Hematopoietic multipotent progenitor cell treated with erythropoietin and hydrocortisone succinate and interleukin-3 and kit ligand, for 6 days (in vitro differentiated cells): ENCODE measurements around the gene USP21.

ENCODE experiments used
- DNase-seq: peaks from one replicate; pipeline ENCODE4 v3.0.0-alpha.2; 2015

Gene USP21

GRCh38 chr1:161195171-161195570 lies 35.9 kb downstream of the USP21 start:
- DNase-seq: no peak

GRCh38 chr1:161196111-161196510 lies 36.8 kb downstream of the USP21 start:
- DNase-seq: no peak

GRCh38 chr1:161196521-161197451 lies 37.5 kb downstream of the USP21 start:
- no peak for DNase-seq

GRCh38 chr1:161197560-161198193 lies 38.4 kb downstream of the USP21 start:
- DNase-seq: no peak

- DNase-seq: peak; percentile 57
Observed at GRCh38 chr1:161198194-161198896, 39.0 kb downstream of the USP21 start.

- no peak for DNase-seq
Observed at GRCh38 chr1:161198897-161199431, 39.7 kb downstream of the USP21 start, which contains the start of gene ADAMTS4. Gene ADAMTS4, minus strand, starts transcription at chr1:161199054. Its CDS starts 427 bp downstream, at chr1:161198627.

GRCh38 chr1:161199506-161200139 lies 40.3 kb downstream of the USP21 start:
- DNase-seq: no peak

GRCh38 chr1:161200421-161200991 lies 41.2 kb downstream of the USP21 start:
- no peak for DNase-seq

- DNase-seq: peak; percentile 36
Observed at GRCh38 chr1:161200992-161201835, 41.9 kb downstream of the USP21 start.

GRCh38 chr1:161201836-161202712 lies 42.8 kb downstream of the USP21 start, which contains the start of gene NDUFS2:
Gene NDUFS2, plus strand, starts transcription at chr1:161202367. Its CDS starts 19 bp downstream, at chr1:161202386.
- peak; percentile 100 for DNase-seq

GRCh38 chr1:161206411-161207140 lies 47.3 kb downstream of the USP21 start:
- DNase-seq: no peak

- DNase-seq: no peak
Observed at GRCh38 chr1:161207173-161207572, 47.9 kb downstream of the USP21 start.

- DNase-seq: peak; percentile 93
Observed at GRCh38 chr1:161209790-161210409, 50.6 kb downstream of the USP21 start.

- no peak for DNase-seq
Observed at GRCh38 chr1:161214369-161214768, 55.1 kb downstream of the USP21 start.

GRCh38 chr1:161215076-161215475 lies 55.8 kb downstream of the USP21 start, which contains the start of gene FCER1G:
Gene FCER1G, plus strand, starts transcription at chr1:161215295. Its CDS starts 27 bp downstream, at chr1:161215322.
- peak; percentile 65 for DNase-seq
